Stomach (tissue), 9 donors: ENCODE measurements around the gene PCLO. TPM values are rescaled to one million over a fixed set of nuclear protein-coding genes. Genes with fewer than 3 reads are reported as not detected.

ENCODE experiments used
- DNase-seq, 2 donors: peaks; one replicate each; pipeline versions ENCODE4 v3.0.0 to v3.0.0-alpha.2; 2013 to 2019
- H3K27ac ChIP-seq, 5 donors: fragments of 200-600 bp in 4 of 5; sonication (generic) in 4 of 5; one replicate each; pipeline ENCODE4 v1.5.1; 2013 to 2019; ENCODE audit warnings: mild to moderate bottlenecking in 1 of 5, moderate library complexity in 1 of 5
- H3K27me3 ChIP-seq, 3 donors: fragments of 200-600 bp; sonication (generic); one replicate each; pipeline ENCODE4 v1.5.1; 2017 to 2019; ENCODE audit warnings: mixed run types in 1 of 3
- H3K36me3 ChIP-seq, 4 donors: fragments of 200-600 bp; sonication (generic); 1 replicate in 3 of 4; 2 replicates in 1 of 4; pipeline ENCODE4 v1.5.1; 2016 to 2019
- H3K4me1 ChIP-seq, 4 donors: fragments of 200-600 bp; sonication (generic); one replicate each; pipeline ENCODE4 v1.5.1; 2016 to 2019
- H3K4me3 ChIP-seq, 4 donors: fragments of 200-600 bp; sonication (generic) in 3 of 4; one replicate each; pipeline ENCODE4 v1.5.1; 2016 to 2019; ENCODE audit warnings: mild to moderate bottlenecking in 1 of 4
- H3K9me3 ChIP-seq, 4 donors: fragments of 200-600 bp; sonication (generic); one replicate each; pipeline ENCODE4 v1.5.1; 2016 to 2019
- EP300 ChIP-seq: sonication (generic); formaldehyde crosslinking; IDR thresholded peaks from one replicate; pipeline ENCODE4 v1.6.1; 2017; ENCODE audit warnings: antibody characterized with exemption
- POLR2A ChIP-seq, 4 donors: fragments of 450-650 bp; IDR thresholded peaks; one replicate each; pipeline ENCODE4 v1.6.1; 2016; ENCODE audit warnings: antibody characterized with exemption in 4 of 4, control low read depth in 2 of 4, mild to moderate bottlenecking in 1 of 4, moderate library complexity in 1 of 4
- POLR2AphosphoS5 ChIP-seq, 3 donors: sonication (generic); formaldehyde crosslinking; IDR thresholded peaks; one replicate each; pipeline ENCODE4 v1.6.1; 2016; ENCODE audit warnings: antibody characterized with exemption in 3 of 3
- WGBS, 5 donors: extraction: QIAGEN DNeasy Blood & Tissue Kit in 3 of 5; methylation state at CpG; one replicate each; pipeline versions ENCODE4 v1.1.5 to v1.1.7; 2013 to 2018; 5-methylcytosine and 5-hydroxymethylcytosine counted together
- intact Hi-C: fragments of 100-400 bp; cut with DNase I; formaldehyde crosslinking; loops from one replicate; pipeline ENCODE4 v1.15.1; 2023; ENCODE audit warnings: low total_unique reads
- polyA plus RNA-seq, 3 donors: library from polyadenylated mRNA; stranded (reverse); fragments of 200-250 nt; gene quantifications; one replicate each; pipeline ENCODE4 v1.2.3, GENCODE V29; 2013
- total RNA-seq, 5 donors: library from RNA; depleted of rRNA; stranded (reverse); fragments of >200 nt; gene quantifications; one replicate each; pipeline versions ENCODE4 v1.1.0 to v1.2.3, GENCODE V29; 2014 to 2016
- TF ChIP-seq, protein P1 (sequence below), 7 experiments: fragments of 450-650 bp in 4 of 7; fragments of 200-600 bp in 3 of 7; sonication (generic) in 3 of 7; IDR thresholded peaks; one replicate each; pipeline ENCODE4 v1.5.1; 2016 to 2019; ENCODE audit warnings: antibody characterized with exemption in 7 of 7, control low read depth in 2 of 7, mild to moderate bottlenecking in 1 of 7
- donor health status: healthy with polysubstance abuse.
- donor health status: Bipolar disorder and iron deficiency.
- donor health status: healthy.

Gene PCLO
- total and polyA plus RNA-seq, 8 donors, result 0.31 to 8.1 (median 3.9) TPM

DNA sequence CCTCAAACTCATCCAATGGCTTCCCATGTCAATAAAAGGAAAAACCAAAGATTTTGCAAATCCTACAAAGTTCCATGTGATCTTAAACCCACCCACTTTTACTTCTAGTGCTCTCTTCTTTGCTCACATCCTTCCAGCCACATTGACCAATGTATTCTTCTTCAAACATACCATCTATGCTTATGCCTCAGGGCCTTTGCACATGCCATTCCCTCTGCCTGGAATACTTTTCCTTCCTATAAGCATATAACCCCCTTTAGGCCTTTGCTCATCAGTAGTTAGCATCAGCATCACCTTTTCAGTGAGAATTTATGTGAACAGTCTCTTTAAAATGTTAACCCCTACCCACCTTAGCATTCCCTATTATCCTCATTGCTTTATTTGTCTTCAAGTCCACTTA lies 11.0 kb upstream of the PCLO start:
- H3K27ac ChIP-seq, result no peak overlapping the region
- H3K27me3 ChIP-seq, result no peaks in the 10 kb centered on the region
- H3K4me1 ChIP-seq, result no peaks in the 10 kb centered on the region
- intact Hi-C loops, result no loop called here
- H3K9me3 ChIP-seq, result no peaks in the 10 kb centered on the region
- no peak for TF ChIP-seq EP300
- no peak for TF ChIP-seq POLR2AphosphoS5 (IDR thresholded peaks at IDR 0.05)
- TF ChIP-seq, protein P1, sequence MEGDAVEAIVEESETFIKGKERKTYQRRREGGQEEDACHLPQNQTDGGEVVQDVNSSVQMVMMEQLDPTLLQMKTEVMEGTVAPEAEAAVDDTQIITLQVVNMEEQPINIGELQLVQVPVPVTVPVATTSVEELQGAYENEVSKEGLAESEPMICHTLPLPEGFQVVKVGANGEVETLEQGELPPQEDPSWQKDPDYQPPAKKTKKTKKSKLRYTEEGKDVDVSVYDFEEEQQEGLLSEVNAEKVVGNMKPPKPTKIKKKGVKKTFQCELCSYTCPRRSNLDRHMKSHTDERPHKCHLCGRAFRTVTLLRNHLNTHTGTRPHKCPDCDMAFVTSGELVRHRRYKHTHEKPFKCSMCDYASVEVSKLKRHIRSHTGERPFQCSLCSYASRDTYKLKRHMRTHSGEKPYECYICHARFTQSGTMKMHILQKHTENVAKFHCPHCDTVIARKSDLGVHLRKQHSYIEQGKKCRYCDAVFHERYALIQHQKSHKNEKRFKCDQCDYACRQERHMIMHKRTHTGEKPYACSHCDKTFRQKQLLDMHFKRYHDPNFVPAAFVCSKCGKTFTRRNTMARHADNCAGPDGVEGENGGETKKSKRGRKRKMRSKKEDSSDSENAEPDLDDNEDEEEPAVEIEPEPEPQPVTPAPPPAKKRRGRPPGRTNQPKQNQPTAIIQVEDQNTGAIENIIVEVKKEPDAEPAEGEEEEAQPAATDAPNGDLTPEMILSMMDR (IDR thresholded peaks at IDR 0.05), result no peak
- TF ChIP-seq POLR2A (IDR thresholded peaks at IDR 0.05), result no peak
- no peaks in the 10 kb centered on the region for H3K36me3 ChIP-seq
- DNase-seq, result no peak
- H3K4me3 ChIP-seq, result no peak overlapping the region

DNA sequence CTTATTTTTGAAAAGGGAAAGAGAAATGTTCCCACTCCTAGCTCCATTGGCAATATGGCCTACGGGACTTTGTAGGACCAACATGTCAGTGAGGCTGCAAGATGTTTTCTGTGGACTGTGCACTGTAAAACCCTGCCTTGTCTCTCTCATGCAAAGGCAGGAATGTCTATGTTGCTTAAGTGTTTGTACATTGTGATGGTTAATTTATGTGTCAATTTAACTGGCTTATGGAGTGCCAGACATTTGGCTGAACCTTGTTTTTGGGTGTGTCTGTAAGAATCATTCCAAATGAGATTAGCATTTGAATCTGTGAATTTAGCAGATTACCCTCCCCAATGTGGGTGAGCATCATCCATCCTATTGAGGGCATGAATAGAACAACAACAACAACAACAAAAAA lies 4.1 kb upstream of the PCLO start:
- no peak for TF ChIP-seq POLR2AphosphoS5 (IDR thresholded peaks at IDR 0.05)
- no peak for TF ChIP-seq EP300
- TF ChIP-seq, protein P1 (IDR thresholded peaks at IDR 0.05), result no peak
- TF ChIP-seq POLR2A (IDR thresholded peaks at IDR 0.05), result no peak
- no peak for DNase-seq
- H3K4me3 ChIP-seq, result no peak overlapping the region
- intact Hi-C loops, result no loop called here
- H3K4me1 ChIP-seq, result peaks cover 0 to 19% (median 14%) of the 10 kb centered on the region in 4 donors
- peaks cover 0 to 14% (median 0%) of the 10 kb centered on the region in 3 donors for H3K27me3 ChIP-seq
- WGBS, 5 donors, result 78 to 88% (median 81%) methylated on average over 1 of the region's 1 CpG
- H3K36me3 ChIP-seq, result no peaks in the 10 kb centered on the region
- no peaks in the 10 kb centered on the region for H3K9me3 ChIP-seq
- H3K27ac ChIP-seq, result no peak overlapping the region

DNA sequence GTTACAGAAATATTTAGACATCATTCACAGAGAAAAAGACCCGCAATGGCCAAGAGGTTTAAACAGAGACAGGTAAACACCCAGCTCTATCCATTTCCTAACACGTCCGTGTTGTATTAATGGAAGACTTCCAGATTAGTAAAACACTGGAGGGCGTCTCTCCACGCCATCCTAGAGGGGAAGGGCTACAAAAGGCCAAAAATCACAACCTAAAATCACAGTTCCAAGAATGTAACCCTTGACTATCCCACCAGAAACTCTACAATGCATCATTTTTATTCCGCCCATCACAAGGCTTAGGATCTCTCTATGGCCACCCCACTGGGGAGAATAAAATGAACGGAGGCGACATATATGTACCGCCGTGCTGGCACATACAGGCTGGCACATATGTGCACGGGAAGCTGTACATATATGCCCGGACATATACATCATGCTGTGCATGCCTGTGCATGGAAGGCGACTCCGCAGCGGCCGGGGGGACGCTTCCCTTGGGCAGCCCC lies 734 bp downstream of the PCLO start:
- DNase-seq, result peak in 1 of 2 donors; percentile 10
- H3K9me3 ChIP-seq, result no peaks in the 10 kb centered on the region
- peaks cover 0 to 14% (median 0%) of the 10 kb centered on the region in 3 donors for H3K27me3 ChIP-seq
- H3K4me3 ChIP-seq, result peak overlapping the region; percentile 57 to 82 (median 64)
- peaks cover 0 to 24% (median 17%) of the 10 kb centered on the region in 4 donors for H3K4me1 ChIP-seq
- TF ChIP-seq POLR2A (IDR thresholded peaks at IDR 0.05), result no peak
- no peak for TF ChIP-seq EP300
- peak overlapping the region; percentile 74 to 89 (median 82) for H3K27ac ChIP-seq
- no peaks in the 10 kb centered on the region for H3K36me3 ChIP-seq
- WGBS, 5 donors, result 1 to 5% (median 2%) methylated on average over 17 of the region's 17 CpGs
- intact Hi-C loops, result no loop called here

DNA sequence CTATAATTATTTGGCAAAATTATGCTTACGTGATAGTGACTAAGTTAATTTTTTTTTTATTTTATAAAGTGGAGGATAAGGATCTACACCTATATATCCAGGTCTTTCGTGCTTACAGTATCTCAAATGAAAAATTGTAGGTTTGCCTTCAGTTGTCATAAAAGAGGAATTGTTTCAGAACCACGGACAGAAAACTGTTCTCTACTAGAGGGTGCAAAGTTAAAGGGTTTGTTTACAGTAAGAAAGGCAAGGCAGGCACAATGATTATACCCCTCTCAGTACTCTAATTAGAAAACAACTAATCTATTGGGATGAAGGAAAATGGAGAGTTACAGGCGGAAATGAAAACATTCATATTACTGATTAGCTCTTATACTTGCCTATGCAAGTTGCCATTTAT lies 1.5 kb downstream of the PCLO start:
- no peak overlapping the region for H3K27ac ChIP-seq
- no peaks in the 10 kb centered on the region for H3K36me3 ChIP-seq
- 48 to 58% (median 50%) methylated on average over 4 of the region's 4 CpGs for WGBS, 5 donors
- no peak overlapping the region for H3K4me3 ChIP-seq
- H3K27me3 ChIP-seq, result peaks cover 0 to 11% (median 0%) of the 10 kb centered on the region in 3 donors
- intact Hi-C loops, result no loop called here
- peak in 1 of 2 donors; percentile 21 for DNase-seq
- H3K9me3 ChIP-seq, result no peaks in the 10 kb centered on the region
- TF ChIP-seq EP300 (no peak), POLR2A (IDR thresholded peaks at IDR 0.05) (no peak), POLR2AphosphoS5 (IDR thresholded peaks at IDR 0.05) (no peak)
- TF ChIP-seq, protein P1 (IDR thresholded peaks at IDR 0.05), result no peak
- H3K4me1 ChIP-seq, result peaks cover 0 to 24% (median 17%) of the 10 kb centered on the region in 4 donors

DNA sequence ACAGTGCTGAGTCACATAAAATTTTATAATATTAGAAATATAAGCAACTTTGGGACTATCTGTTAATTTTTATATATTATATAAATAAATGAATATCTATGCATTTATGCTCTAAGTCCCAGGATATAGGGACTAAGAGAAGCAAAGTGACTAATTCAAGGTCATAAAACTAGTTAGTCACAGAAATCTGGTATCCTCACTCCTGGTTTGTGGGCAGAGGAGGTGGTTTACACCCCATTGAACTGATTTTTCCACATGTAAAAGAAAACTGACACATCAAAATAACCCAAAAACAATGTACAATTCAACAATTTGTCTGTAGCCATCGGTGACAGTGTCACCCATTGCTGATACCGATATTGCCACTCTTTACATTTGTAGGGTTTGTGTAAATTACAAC lies 3.0 kb downstream of the PCLO start:
- TF ChIP-seq POLR2AphosphoS5 (IDR thresholded peaks at IDR 0.05), result no peak
- Histone ChIP-seq H3K4me3 (no peak overlapping the region), H3K9me3 (no peaks in the 10 kb centered on the region), H3K27me3 (peaks cover 0 to 11% (median 0%) of the 10 kb centered on the region in 3 donors), H3K27ac (no peak overlapping the region), H3K4me1 (peaks cover 0 to 24% (median 17%) of the 10 kb centered on the region in 4 donors), H3K36me3 (no peaks in the 10 kb centered on the region)
- DNase-seq, result no peak
- intact Hi-C loops, result no loop called here
- WGBS, 5 donors, result 87 to 95% (median 91%) methylated on average over 2 of the region's 2 CpGs
